GM18517 (cell line): ENCODE results near the gene WDR20.
A peak's percentile ranks its signal among the peaks of the same experiment; 100 is the strongest.

Source experiments
- ATAC-seq: cut with Tn5 transposase; IDR thresholded peaks from one replicate; pipeline ENCODE4 v1.9.1; 2021; ENCODE audit warnings: mild to moderate bottlenecking, moderate library complexity; ENCODE audit not compliant: unreplicated experiment

The WDR20 gene

DNA sequence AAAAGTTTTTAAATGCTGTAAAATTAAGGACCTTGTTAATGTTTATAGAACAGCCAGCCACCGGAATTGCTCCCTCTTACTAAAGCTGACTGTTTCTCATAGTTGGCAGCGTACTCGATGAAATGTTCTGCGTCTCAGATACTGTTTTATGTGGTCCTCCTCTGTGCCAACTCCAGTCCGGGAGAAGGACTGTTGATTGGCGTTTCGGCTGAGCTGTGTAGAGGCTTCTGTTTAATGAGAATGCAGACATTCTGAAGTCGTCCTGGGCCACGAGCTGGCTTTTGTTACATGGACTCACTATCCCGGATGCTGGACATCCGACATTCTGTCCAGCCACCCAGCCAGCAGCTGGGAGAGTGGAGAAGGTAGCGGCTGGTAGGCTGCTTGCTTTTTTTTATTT, 75.4 kb downstream of the WDR20 start:
- no peak for ATAC-seq

- ATAC-seq: no peak
These were observed 76.0 kb downstream of the WDR20 start for GRCh38 chr14:102215576-102216250.

DNA sequence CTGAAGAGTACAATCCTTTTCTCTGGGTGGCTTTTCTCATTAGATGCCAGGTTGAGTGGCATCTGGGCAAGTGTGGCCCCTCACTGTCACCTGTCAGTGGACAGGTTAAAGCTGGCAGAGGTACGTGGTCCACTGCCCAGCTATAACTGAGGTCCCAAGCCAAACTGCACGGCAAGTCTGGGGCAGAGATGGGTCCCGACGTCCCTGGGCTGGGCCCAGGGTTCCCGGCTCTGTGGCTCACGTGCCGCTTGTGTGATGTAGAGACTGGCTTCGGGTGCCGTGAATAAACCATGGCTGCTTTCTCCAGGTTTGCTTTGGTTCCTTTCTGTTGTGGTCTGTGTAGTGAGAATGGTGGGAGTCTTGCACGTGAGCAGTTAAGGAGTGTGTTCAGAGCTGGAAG, 77.7 kb downstream of the WDR20 start:
- ATAC-seq: no peak

- ATAC-seq: no peak
These were observed 78.3 kb downstream of the WDR20 start for GRCh38 chr14:102217987-102218421.

DNA sequence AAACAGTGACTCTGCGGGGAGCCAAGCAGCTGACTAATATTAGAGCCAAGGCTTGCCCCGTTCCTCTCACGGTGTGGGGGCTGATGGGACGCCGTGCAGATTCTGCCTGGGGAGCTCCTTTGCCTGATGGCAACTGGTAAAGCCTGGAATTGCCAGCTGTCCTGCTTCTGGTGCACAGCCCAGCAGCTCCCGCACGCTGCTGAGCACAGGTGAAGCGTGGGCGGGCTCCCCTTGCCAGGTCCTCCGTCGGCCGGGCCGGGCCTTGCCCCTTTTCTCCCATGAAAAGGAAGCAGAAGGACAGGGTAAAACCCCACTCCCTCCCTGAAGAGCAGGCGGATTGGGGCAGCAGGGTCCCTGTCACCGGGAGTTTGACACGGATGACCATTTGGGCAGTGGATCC, 79.0 kb downstream of the WDR20 start:
- no peak for ATAC-seq

DNA sequence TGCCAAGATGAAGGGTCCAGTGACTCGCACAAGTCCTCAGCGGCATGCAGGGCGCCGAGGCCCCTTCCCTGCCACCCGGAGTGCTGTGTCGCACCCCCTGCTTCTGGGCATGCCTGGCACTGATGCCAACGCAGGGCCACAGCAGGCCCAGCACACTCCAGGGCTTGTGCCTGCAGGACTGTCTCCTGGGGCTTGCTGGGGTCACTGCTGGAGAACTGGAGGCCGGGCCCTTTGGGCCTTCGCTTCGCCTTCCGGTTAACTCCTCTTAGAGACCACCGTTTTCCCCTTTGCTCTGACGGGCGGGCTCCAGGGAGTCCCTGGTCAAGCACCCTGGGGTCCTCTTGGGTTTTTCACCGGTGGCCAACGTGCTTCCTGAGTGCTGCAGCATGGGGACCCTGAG, 79.6 kb downstream of the WDR20 start:
- ATAC-seq: no peak

GRCh38 chr14:102220031-102220430, 80.3 kb downstream of the WDR20 start:
- ATAC-seq: peak; percentile 77

- ATAC-seq: no peak
These were observed 81.3 kb downstream of the WDR20 start for GRCh38 chr14:102221026-102221425.

GRCh38 chr14:102222009-102222575, 82.4 kb downstream of the WDR20 start:
- ATAC-seq: no peak

- ATAC-seq: no peak
These were observed 83.1 kb downstream of the WDR20 start for GRCh38 chr14:102222751-102223150.

GRCh38 chr14:102223682-102224081, 84.0 kb downstream of the WDR20 start:
- no peak for ATAC-seq

DNA sequence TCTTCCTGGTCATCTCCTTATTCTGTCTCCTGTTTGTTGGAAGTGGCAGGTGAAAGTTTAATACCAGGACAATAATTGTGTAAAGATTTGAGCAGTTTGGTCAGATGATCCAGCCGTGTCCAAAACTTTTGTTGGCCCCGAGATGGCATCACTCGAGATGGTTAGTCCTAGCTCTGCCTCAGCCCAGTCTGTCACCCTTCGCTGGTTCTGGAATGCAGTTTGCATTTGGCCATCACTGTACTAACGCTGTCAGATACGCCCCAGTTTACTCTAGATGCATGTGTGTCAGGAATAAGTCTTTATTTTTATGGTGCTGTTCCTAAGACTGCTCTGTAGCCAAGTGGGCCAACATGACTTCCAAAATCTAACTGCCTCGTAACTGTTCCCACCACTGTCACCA, 85.7 kb downstream of the WDR20 start:
- ATAC-seq: no peak

DNA sequence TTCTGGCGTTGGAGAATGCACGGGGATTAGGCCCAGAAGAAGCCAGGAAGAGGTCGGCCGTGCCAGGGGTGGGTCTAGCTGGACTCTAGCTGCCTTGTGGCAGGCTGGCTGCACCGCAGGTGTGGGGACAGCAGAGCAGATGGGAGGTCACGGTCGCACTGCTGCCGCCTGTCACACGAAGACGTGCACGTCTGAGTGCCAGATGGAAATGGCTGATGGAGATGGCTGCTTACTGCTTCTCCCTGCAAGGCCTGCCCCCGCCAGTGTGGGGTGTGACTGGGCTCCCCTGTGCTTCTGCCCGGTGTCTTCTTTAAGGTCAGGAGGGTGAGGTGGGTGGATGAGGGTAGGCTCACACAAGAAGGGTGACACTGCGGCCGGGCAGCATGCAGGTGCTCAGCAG, 86.2 kb downstream of the WDR20 start:
- no peak for ATAC-seq

DNA sequence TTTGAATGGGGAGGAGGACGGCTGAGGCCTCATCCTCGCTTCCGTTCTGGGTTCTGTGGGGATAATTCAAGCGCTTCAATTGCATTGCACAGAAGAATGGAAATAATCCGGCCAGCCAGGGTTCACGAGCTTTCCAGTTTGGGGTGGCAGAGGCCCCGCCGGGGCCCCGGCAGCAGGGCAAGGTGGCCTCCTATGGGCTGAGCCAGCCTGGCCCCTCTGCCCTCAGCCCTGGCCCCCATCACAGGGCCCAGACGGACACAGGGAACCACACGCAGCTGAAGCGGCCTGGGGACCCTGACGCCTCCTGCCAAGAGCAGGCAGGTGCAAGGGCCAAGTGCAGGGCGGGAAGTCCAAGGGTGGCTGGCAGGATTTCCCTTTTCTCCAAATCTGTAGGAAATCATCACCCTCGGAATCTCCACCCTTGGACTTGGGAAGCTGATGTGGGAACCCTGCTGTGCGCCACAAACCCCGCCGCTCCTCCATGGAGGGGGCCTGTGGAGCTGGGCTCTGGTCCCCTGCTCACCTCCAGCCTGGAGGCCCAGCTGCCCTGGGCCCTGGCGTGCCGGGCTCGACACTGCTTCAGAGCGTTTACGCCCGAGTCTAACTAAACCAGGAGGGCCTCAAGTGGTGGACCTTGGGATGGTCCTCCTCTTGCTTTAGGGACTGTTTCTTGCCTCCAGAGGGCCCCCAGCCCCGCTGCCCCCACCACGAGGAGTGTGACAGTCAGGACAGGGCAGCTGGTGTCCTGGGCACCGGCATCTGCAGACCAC, 86.8 kb downstream of the WDR20 start:
- ATAC-seq: no peak

DNA sequence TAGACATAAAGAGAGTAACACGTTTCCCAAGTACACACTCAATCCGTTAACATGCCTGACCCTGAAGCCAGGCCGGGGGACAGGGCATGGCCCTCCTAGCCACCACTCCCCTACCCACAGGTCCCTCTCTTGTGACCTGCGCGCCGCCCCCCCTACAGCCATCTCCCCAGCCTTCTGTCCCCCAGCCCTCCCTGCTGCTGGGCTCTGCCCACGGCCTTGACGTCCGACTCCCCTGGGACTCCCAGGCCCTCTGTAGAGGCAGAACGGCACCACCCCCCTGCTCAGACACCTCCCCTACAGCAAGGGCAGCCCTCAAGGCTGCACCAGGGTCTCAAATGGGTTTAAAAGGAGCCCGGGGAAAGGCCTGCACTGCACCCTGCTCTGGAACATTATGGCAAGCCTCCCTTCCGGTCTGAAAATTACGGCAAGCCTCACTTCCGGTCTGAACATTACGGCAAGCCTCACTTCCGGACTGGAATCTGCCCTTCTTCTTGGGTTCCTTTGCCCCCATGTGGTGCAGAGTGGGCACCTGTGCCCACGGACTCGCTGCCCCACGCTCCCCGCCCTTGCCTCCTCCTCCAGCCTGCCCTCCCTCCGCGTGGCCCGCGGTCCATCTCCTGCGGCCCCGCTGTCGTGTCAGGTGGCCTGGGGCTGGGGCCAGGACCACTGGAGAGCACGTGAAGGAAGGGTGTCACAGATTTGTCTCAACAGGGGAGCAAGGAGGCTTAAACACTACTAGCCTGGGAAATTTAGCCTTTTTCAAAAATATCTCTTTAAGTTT, 87.7 kb downstream of the WDR20 start:
- ATAC-seq: no peak

- ATAC-seq: no peak
These were observed 89.5 kb downstream of the WDR20 start for GRCh38 chr14:102229071-102229738.

DNA sequence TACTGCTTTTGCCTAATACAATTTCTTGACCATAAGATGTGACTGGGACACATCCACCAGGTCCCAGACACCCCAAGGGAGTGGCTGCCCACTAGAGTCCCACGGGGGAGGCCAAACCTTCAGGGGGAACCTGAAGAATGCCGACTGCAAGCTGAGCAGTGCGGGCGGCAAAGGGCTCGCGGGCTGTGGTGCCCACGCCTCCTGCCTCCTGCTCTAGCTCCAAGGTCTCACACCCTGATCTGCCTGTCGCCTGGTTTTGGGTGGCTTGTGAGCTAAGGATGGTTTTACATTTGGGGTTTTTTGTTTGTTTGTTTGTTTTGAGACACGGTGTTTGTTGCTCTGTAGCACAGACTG, 90.0 kb downstream of the WDR20 start:
- no peak for ATAC-seq

- no peak for ATAC-seq
These were observed 90.9 kb downstream of the WDR20 start for GRCh38 chr14:102230481-102231210.

- no peak for ATAC-seq
These were observed 92.0 kb downstream of the WDR20 start for GRCh38 chr14:102231476-102232347.

DNA sequence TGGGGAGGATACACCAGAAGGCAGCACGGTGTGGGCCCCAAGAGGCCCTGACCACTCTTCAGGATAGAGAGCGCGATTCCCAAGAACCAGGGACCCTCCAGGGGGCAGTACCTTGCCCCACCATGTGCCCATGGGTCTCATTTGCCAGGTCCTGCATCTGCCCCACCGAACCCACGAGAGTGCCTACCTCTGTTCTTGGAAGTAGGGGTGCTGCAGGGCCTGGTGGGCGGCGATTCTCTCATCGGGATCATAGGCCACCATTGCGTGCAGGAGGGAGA, 92.6 kb downstream of the WDR20 start:
- no peak for ATAC-seq
